Astrocyte of the spinal cord (primary cell): ENCODE data around the gene RINL.

Experiments used
- DNase-seq: peaks from one replicate; pipeline ENCODE4 v3.0.0; 2011; ENCODE audit warnings: low read depth, low spot score
- H3K4me3 ChIP-seq: 2 replicates; pipeline ENCODE4 v1.5.1; 2011; ENCODE audit warnings: low read depth, mild to moderate bottlenecking, low read length, moderate library complexity
- in situ Hi-C: cut with HindIII; loops from 2 replicates; pipeline ENCODE4 v1.10.0; 2017; ENCODE audit warnings: low sequenced_read_pairs
- TF ChIP-seq, protein P1 (sequence below): IDR thresholded peaks from 2 replicates; pipeline ENCODE4 v1.5.1; 2012; ENCODE audit warnings: low read depth, mild to moderate bottlenecking, low read length, inconsistent platforms

The RINL gene

DNA sequence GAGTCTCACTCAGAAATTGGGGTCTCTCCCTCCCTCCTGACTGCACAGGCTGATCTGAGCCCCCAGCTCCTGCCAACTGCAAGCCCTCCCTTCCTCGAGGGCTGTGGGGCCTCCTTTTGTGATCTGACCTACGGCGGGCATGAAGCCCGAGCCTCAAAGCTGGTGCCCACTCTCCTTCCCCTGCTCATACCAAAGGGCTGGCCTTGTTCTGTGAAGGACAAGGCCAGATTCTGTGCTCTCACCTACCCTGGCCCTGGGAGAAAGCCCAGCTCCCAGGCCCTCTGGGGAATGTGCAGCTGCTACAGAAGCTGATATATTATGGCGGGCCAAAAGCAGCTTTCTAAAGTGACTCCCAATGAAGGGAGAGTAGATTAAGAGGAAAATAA lies 37.5 kb downstream of the RINL start:
- in situ Hi-C loops, result no loop called here
- TF ChIP-seq, protein P1, sequence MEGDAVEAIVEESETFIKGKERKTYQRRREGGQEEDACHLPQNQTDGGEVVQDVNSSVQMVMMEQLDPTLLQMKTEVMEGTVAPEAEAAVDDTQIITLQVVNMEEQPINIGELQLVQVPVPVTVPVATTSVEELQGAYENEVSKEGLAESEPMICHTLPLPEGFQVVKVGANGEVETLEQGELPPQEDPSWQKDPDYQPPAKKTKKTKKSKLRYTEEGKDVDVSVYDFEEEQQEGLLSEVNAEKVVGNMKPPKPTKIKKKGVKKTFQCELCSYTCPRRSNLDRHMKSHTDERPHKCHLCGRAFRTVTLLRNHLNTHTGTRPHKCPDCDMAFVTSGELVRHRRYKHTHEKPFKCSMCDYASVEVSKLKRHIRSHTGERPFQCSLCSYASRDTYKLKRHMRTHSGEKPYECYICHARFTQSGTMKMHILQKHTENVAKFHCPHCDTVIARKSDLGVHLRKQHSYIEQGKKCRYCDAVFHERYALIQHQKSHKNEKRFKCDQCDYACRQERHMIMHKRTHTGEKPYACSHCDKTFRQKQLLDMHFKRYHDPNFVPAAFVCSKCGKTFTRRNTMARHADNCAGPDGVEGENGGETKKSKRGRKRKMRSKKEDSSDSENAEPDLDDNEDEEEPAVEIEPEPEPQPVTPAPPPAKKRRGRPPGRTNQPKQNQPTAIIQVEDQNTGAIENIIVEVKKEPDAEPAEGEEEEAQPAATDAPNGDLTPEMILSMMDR, result no peak
- H3K4me3 ChIP-seq, result no peak overlapping the region
- no peak for DNase-seq

DNA sequence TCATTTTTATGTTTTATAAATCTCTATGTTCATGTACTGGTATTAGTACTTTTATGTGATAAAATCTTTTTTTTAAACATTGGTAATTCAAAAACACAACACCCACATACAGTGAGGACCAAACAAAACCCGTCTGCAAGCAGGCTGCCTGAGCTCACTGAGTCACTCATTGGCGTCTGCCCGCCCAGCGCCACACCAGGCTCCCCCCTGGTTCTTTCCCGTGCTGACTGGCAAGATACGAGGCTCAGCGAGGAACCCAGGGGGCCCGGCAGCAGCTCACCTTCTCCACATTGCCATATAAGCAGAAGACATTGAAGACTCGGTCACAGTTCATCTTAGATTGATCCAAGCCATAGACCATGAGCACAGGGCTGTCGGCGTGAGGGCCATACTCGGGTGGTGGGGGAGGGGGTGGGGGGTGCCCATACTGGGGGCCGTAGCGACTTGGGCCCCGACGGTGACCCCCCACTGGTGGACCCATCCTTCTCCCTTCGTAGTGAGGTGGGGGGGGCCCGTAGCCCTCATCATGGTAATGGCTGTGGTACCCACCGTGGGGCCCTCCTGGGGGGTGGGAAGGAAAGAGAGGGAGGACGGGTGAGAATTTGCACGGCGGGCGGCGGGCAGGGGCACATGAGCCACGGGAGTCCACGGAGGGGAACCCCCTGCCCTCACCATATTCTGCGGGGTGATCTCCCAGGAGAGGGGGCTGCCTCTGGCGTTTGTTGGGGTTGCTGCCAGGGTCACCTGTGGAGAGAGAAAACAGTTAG lies 38.1 kb downstream of the RINL start:
- TF ChIP-seq, protein P1, result no peak
- no peak for DNase-seq
- in situ Hi-C loops, result no loop called here
- no peak overlapping the region for H3K4me3 ChIP-seq

DNA sequence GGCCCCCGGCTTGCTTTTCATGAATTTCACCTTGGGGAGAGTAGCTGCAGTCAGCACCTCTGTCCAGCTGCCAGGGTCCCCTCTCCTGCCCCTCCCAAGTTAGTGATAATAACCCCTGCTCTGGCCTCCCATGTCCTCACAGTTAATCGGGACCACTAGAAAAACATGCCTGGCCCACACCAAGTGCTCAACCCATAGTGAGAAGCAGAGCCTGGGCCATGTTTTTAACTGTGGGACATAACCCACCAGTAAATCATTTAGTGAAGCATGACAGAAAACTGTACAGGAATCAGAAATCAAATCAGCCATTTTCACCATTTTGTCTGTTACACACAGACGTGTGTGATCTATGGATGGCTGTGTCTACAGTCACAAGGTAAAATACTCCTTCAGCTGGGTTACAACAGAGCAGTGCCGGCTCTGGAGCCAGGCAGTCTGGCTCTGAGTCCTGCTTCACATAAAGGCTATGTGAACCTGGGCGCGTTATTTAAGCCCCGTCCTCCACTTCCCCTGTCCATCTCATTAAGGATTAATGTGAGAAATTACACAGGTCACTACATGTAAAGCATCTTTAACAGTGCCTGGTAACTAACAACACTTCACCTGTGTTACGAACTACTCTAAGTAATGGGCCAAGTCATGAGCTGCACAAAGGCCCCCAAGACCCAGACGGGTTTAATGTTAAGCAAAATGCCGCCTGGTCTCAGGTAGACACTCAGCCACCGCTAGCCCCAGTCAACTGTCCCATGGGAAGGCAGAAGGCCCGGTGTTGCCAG lies 38.9 kb downstream of the RINL start:
- H3K4me3 ChIP-seq, result no peak overlapping the region
- TF ChIP-seq, protein P1, result no peak

DNA sequence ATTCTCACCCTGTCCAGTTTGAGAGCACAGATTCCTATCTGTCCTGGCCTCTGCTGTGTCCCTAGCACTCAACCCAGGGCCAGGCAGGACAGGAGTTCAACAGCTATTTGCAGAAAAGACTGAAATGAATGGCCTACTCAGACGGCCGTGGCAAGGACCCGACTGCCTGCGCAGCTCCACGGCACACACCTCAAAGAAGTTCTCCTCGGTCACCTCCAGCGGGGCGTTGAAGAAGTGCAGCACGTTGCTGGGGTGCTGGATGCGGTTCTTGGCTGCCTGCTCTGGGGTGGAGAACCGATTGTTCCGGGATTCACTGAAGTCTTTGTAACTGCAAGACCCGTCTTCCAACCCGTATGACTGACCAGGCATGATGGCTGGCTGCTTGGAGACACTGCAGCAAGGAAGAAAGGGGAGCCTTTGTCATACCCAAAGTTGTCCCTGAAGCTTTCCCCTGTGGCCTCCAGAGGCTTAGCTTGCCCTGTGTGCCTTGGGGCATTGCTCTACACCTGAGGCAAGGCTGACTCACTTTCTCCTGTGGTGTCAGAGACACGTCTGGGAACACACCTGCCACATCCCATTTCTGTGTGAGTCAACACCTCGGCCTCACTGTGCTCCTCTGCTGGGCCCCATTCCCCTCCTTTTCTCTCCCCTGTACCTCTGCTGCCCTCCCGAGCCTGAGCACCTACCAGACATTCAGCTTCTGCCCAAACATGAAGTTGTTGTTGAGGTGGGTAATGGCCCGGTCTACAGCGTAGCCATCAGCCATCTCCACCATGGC lies 39.7 kb downstream of the RINL start:
- in situ Hi-C loops, result no loop called here
- H3K4me3 ChIP-seq, result no peak overlapping the region
- TF ChIP-seq, protein P1, result no peak
- no peak for DNase-seq

More for the DNA sequence above, 38.9 kb downstream of the RINL start:
- in situ Hi-C loops, result no loop called here
- DNase-seq, result no peak

DNA sequence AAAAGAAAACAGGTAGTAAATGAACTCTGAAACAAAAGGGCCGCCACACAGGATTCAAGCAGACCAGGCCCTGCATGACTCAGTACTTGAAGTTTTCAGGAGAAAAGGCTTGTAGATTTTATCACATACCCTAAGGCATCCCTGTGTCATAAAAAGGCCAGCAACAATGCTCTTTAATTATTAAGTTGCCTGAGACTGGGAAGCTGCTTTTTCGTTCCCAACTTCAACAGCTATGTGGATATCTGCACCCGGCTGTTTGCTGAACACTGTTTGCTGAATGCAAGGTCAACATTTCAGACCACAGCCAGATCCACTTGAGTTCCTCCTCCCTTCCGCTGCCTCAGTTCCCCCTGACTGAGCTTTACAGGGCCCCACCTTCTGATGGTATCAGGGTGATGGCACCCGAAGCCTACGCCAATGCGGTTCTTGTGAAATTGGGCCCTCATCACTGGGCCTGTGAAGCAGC lies 40.4 kb downstream of the RINL start:
- DNase-seq, result no peak
- H3K4me3 ChIP-seq, result no peak overlapping the region
- TF ChIP-seq, protein P1, result no peak
- in situ Hi-C loops, result no loop called here

DNA sequence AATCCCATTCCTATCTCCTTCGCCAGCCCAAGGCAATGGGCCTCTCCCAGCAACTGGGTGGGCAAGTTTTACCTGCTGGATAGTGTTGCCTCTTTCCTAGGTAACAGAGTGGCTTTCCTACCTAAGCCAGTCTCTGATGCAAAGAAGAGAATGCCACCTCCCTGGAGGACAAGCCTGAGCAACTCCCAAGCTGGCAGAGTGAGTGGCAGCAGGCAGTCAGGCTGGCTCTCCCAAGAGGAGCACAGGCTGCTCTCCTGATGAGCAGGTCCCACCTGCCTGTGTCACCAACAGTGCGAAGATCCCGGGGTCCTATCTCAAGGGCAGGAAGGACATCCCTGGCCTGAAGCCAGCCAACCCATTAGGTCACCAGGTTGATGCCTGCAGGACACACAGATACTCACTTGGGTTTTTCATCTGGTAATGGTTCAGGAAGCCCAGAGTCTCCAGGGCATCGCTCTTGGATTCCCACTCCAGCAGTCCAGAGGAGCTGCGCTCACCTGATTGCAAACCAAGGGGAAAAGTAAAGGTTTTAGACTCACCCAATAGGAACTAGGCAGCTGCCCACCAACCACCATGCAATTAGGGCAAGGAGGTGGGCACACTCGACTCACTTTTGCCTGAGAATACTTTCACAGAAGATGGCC lies 41.0 kb downstream of the RINL start:
- no peak overlapping the region for H3K4me3 ChIP-seq
- DNase-seq, result no peak
- TF ChIP-seq, protein P1, result no peak
- in situ Hi-C loops, result no loop called here
